GM13977 (cell line): ENCODE results near the gene NEK6.

Source experiments
- DNase-seq: peaks from one replicate; pipeline ENCODE4 v3.0.0; 2012; ENCODE audit warnings: low spot score
- in situ Hi-C: fragments of 300-500 bp; cut with MboI; formaldehyde crosslinking; loops from one replicate; pipeline ENCODE4 v1.12.0; 2022; ENCODE audit warnings: low sequenced_read_pairs, low pct_unique_long_range_greater_than_20kb, mixed read lengths, inconsistent platforms; ENCODE audit not compliant: unreplicated experiment
- TF ChIP-seq, protein P1 (sequence below): IDR thresholded peaks from 2 replicates; pipeline ENCODE4 v1.5.1; 2012; ENCODE audit warnings: mild to moderate bottlenecking, control low read depth; ENCODE audit not compliant: insufficient read depth; ENCODE audit errors: extremely low read depth, missing control alignments

The NEK6 gene

DNA sequence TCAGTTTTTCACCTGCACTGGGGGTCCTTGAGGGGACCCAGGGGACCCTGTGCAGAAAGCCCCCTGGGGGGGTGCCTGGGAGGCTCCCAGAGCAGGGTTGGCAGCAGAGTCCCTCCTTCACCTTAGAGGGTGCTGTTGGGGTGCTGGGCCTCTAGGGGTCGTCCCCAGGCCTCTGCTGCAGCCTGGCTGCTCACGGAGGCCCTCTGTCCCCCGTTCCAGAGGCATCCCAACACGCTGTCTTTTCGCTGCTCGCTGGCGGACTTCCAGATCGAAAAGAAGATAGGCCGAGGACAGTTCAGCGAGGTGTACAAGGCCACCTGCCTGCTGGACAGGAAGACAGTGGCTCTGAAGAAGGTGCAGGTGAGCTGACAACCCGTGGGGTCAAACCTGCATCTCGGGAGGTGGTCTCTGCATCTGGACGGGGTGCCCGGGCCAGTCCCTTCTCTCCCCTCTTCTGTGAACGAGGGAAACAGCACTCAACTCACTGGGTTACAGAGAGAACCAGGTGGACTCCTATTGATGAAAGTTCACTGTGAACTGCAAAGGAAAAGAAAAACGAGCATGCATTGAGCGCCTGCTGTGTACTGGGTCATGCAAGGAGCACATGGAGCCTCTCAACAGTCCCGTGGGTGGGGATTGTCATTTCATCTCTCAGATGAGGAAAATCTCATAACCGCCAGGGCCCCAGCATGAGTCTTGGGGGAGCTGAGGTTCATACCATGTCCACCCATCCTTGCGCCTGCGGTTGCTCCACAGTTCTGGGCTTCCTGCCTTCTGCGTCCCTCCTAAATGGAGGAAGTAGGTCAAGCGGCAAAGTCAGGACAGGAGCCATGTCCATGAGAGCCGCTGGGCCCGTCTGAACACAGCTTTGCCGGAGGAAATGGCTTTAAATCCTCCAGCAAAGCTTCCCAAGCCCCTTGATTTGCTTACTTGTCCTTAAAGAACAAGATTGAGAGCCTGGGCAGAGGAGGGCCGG is 54.8 kb downstream of the NEK6 start:
- DNase-seq = no peak
- in situ Hi-C loops = no loop called here
- TF ChIP-seq, protein P1, sequence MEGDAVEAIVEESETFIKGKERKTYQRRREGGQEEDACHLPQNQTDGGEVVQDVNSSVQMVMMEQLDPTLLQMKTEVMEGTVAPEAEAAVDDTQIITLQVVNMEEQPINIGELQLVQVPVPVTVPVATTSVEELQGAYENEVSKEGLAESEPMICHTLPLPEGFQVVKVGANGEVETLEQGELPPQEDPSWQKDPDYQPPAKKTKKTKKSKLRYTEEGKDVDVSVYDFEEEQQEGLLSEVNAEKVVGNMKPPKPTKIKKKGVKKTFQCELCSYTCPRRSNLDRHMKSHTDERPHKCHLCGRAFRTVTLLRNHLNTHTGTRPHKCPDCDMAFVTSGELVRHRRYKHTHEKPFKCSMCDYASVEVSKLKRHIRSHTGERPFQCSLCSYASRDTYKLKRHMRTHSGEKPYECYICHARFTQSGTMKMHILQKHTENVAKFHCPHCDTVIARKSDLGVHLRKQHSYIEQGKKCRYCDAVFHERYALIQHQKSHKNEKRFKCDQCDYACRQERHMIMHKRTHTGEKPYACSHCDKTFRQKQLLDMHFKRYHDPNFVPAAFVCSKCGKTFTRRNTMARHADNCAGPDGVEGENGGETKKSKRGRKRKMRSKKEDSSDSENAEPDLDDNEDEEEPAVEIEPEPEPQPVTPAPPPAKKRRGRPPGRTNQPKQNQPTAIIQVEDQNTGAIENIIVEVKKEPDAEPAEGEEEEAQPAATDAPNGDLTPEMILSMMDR = no peak

DNA sequence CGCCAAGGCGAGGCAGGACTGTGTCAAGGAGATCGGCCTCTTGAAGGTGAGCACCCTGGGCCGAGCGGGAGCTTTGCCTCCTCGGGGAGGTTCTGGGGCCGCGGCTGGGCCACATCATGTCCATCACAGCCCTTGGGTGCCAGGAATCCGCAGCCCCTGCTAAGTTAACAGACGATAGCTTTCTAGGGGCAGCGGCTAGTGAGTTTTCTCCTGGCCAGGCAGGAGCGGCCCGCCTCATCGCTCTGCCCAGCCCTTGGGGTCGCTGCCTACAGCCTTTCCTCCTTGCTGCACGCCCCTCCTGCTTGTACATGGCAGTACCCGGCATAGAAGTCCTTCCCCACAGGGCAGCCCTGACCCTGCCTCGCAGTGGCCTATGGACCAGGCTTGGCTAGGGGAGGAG is 56.2 kb downstream of the NEK6 start:
- in situ Hi-C loops = no loop called here
- TF ChIP-seq, protein P1 = no peak
- no peak for DNase-seq

- TF ChIP-seq, protein P1 = no peak
- no peak for DNase-seq
- in situ Hi-C loops = no loop called here
Observed at GRCh38 chr9:124315882-124316281, 58.1 kb downstream of the NEK6 start.

GRCh38 chr9:124320062-124320973 is 62.6 kb downstream of the NEK6 start:
- in situ Hi-C loops = no loop called here
- TF ChIP-seq, protein P1 = peak; percentile 73
- peak; percentile 71 for DNase-seq

- DNase-seq = no peak
- in situ Hi-C loops = no loop called here
- TF ChIP-seq, protein P1 = no peak
Observed at GRCh38 chr9:124321416-124321815, 63.7 kb downstream of the NEK6 start.

DNA sequence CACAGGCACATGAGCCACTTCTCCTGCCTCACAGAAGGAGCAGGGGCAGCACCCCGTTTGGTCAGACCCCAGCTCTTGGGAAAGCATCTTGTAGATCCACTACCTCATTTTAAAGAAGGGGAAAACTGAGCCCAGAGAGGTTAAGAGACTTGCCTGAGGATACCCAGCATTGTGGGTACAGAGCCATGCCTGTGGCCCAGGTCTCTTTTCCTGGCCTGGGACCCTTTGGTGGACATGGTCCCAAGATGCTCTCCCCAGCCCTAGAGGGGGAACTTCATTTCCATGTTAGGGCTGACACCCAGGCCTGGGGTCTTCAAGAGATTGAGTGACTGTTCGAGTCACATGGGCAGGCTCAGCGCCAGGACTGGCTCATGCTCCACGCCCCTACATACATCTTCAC is 64.2 kb downstream of the NEK6 start:
- in situ Hi-C loops = no loop called here

More for the DNA sequence above, 64.2 kb downstream of the NEK6 start:
- no peak for DNase-seq
- TF ChIP-seq, protein P1 = no peak
